8988T (cell line): ENCODE results near the gene KRT12.

Experiments used
- DNase-seq: peaks from one replicate; pipeline ENCODE4 v3.0.0; 2011

Gene KRT12

GRCh38 chr17:40812639-40813038 lies 54.4 kb downstream of the KRT12 start:
- no peak for DNase-seq
